Peyer's patch (tissue), 4 donors: ENCODE results near the gene HAVCR2. TPM values are rescaled to one million over a fixed set of nuclear protein-coding genes. Genes with fewer than 3 reads are reported as not detected.

Experiments used
- DNase-seq, 3 donors: peaks; one replicate each; pipeline ENCODE4 v3.0.0-alpha.2; 2017 to 2019
- H3K27ac ChIP-seq, 4 donors: fragments of 200-600 bp; sonication (generic); one replicate each; pipeline ENCODE4 v1.5.1; 2016 to 2019
- H3K27me3 ChIP-seq, 2 donors: fragments of 200-600 bp; sonication (generic); one replicate each; pipeline ENCODE4 v1.5.1; 2019
- H3K36me3 ChIP-seq, 3 donors: fragments of 200-600 bp; sonication (generic); one replicate each; pipeline ENCODE4 v1.5.1; 2016 to 2019
- H3K4me1 ChIP-seq, 4 donors: fragments of 200-600 bp; sonication (generic); one replicate each; pipeline ENCODE4 v1.5.1; 2016 to 2019
- H3K4me3 ChIP-seq, 4 donors: fragments of 200-600 bp; sonication (generic); 1 replicate in 3 of 4; 2 replicates in 1 of 4; pipeline ENCODE4 v1.5.1; 2016 to 2019; ENCODE audit warnings: mild to moderate bottlenecking in 1 of 4
- H3K9me3 ChIP-seq, 4 donors: fragments of 200-600 bp; sonication (generic); one replicate each; pipeline ENCODE4 v1.5.1; 2016 to 2019; ENCODE audit warnings: mild to moderate bottlenecking in 1 of 4
- CTCF ChIP-seq, 6 experiments: fragments of 450-650 bp in 4 of 6; fragments of 200-600 bp in 2 of 6; sonication (generic) in 1 of 6; IDR thresholded peaks; one replicate each; pipeline ENCODE4 v1.5.1; 2017 to 2019; ENCODE audit warnings: antibody characterized with exemption in 6 of 6, mild to moderate bottlenecking in 3 of 6, moderate library complexity in 1 of 6
- POLR2A ChIP-seq, 2 donors: fragments of 450-650 bp; IDR thresholded peaks; one replicate each; pipeline ENCODE4 v1.5.1; 2017; ENCODE audit warnings: antibody characterized with exemption in 2 of 2, mild to moderate bottlenecking in 2 of 2, moderate library complexity in 2 of 2
- total RNA-seq, 4 donors: library from RNA; depleted of rRNA; stranded (reverse); fragments of >200 nt; gene quantifications; one replicate each; pipeline ENCODE4 v1.1.0, GENCODE V29; 2016

The HAVCR2 gene
- 1 to 10 TPM in 2 of 4 donors, under 1 TPM in 2; 0.38 to 9.9 (median 3.8) TPM for total RNA-seq

GRCh38 chr5:157108976-157109375 is at the start of gene HAVCR2:
HAVCR2 (minus strand) TSS chr5:157109044; CDS start chr5:157108983, 61 bp downstream.
- TF ChIP-seq CTCF (IDR thresholded peaks at IDR 0.05) (no peak), POLR2A (IDR thresholded peaks at IDR 0.05) (peak in 1 of 2 donors; percentile 43)
- DNase-seq, result peak in 2 of 3 donors; percentile 75 to 84

GRCh38 chr5:157157293-157157891 is 48.5 kb upstream of the HAVCR2 start:
- Histone ChIP-seq H3K4me1 (no peaks in the 10 kb centered on the region), H3K27me3 (no peaks in the 10 kb centered on the region), H3K4me3 (no peak overlapping the region), H3K9me3 (no peaks in the 10 kb centered on the region), H3K27ac (no peak overlapping the region), H3K36me3 (no peaks in the 10 kb centered on the region)
- TF ChIP-seq CTCF (IDR thresholded peaks at IDR 0.05) (no peak), POLR2A (IDR thresholded peaks at IDR 0.05) (no peak)
- no peak for DNase-seq

More at GRCh38 chr5:157108976-157109375, at the start of gene HAVCR2:
- H3K27ac ChIP-seq, result peak within 1 kb of the TSS; percentile 66 to 73 (median 70)
- peak within 1 kb of the TSS; percentile 5 to 19 (median 10) for H3K4me3 ChIP-seq
- H3K36me3 ChIP-seq, result no peaks in the 10 kb centered on the region
- peaks cover 0 to 5% (median 0%) of the 10 kb centered on the region in 4 donors for H3K4me1 ChIP-seq
- H3K27me3 ChIP-seq, result no peaks in the 10 kb centered on the region
- H3K9me3 ChIP-seq, result no peaks in the 10 kb centered on the region

GRCh38 chr5:157155297-157155696 is 46.5 kb upstream of the HAVCR2 start:
- no peak overlapping the region for H3K4me3 ChIP-seq
- H3K36me3 ChIP-seq, result no peaks in the 10 kb centered on the region
- DNase-seq, result no peak
- H3K9me3 ChIP-seq, result no peaks in the 10 kb centered on the region
- TF ChIP-seq CTCF (IDR thresholded peaks at IDR 0.05), result no peak
- TF ChIP-seq POLR2A (IDR thresholded peaks at IDR 0.05), result no peak
- H3K27ac ChIP-seq, result no peak overlapping the region
- H3K27me3 ChIP-seq, result no peaks in the 10 kb centered on the region
- H3K4me1 ChIP-seq, result no peaks in the 10 kb centered on the region

GRCh38 chr5:157150995-157151394 is 42.2 kb upstream of the HAVCR2 start:
- TF ChIP-seq POLR2A (IDR thresholded peaks at IDR 0.05) (no peak), CTCF (IDR thresholded peaks at IDR 0.05) (no peak)
- Histone ChIP-seq H3K27ac (no peak overlapping the region), H3K36me3 (no peaks in the 10 kb centered on the region), H3K4me1 (no peaks in the 10 kb centered on the region), H3K27me3 (no peaks in the 10 kb centered on the region), H3K4me3 (no peak overlapping the region), H3K9me3 (no peaks in the 10 kb centered on the region)
- DNase-seq, result no peak

- no peaks in the 10 kb centered on the region for H3K36me3 ChIP-seq
- H3K27me3 ChIP-seq, result no peaks in the 10 kb centered on the region
- no peaks in the 10 kb centered on the region for H3K4me1 ChIP-seq
- H3K27ac ChIP-seq, result no peak overlapping the region
- TF ChIP-seq CTCF (IDR thresholded peaks at IDR 0.05), result peak; percentile 77 to 89 (median 84)
- no peak for TF ChIP-seq POLR2A (IDR thresholded peaks at IDR 0.05)
- DNase-seq, result peak in 2 of 3 donors; percentile 77 to 90
- H3K4me3 ChIP-seq, result no peak overlapping the region
- no peaks in the 10 kb centered on the region for H3K9me3 ChIP-seq
These were observed 40.1 kb upstream of the HAVCR2 start for GRCh38 chr5:157148734-157149615.
